Hematopoietic multipotent progenitor cell treated with erythropoietin and hydrocortisone succinate and interleukin-3 and kit ligand, for 15 days (in vitro differentiated cells): ENCODE measurements around the gene SLC38A9.
"Not testable (repeated sequence)": the region's sequence is repeated elsewhere in the genome, so short reads cannot be mapped to it uniquely, and the experiment has no call there.

Experiments used
- DNase-seq: peaks from one replicate; pipeline ENCODE4 v3.0.0-alpha.2; 2015; ENCODE audit warnings: low spot score

The SLC38A9 gene

GRCh38 chr5:55609413-55609812, 102.7 kb downstream of the SLC38A9 start:
- DNase-seq = no peak

GRCh38 chr5:55608595-55609349, 103.4 kb downstream of the SLC38A9 start:
- DNase-seq = no peak

- not testable (repeated sequence) for DNase-seq
These were observed 104.8 kb downstream of the SLC38A9 start for GRCh38 chr5:55607309-55607708.

- DNase-seq = no peak
These were observed 107.5 kb downstream of the SLC38A9 start for GRCh38 chr5:55604611-55605067.

GRCh38 chr5:55603922-55604321, 108.2 kb downstream of the SLC38A9 start:
- DNase-seq = no peak

GRCh38 chr5:55601628-55602027, 110.5 kb downstream of the SLC38A9 start:
- DNase-seq = no peak

GRCh38 chr5:55601204-55601618, 110.9 kb downstream of the SLC38A9 start:
- no peak for DNase-seq

- DNase-seq = no peak
These were observed 111.5 kb downstream of the SLC38A9 start for GRCh38 chr5:55600497-55601203.

GRCh38 chr5:55600086-55600485, 112.0 kb downstream of the SLC38A9 start:
- DNase-seq = no peak

- no peak for DNase-seq
These were observed 112.7 kb downstream of the SLC38A9 start for GRCh38 chr5:55599148-55600050.

GRCh38 chr5:55597014-55597981, 114.8 kb downstream of the SLC38A9 start:
- DNase-seq = no peak

- DNase-seq = no peak
These were observed 117.5 kb downstream of the SLC38A9 start for GRCh38 chr5:55594671-55595070.

- DNase-seq = no peak
These were observed 119.0 kb downstream of the SLC38A9 start for GRCh38 chr5:55593115-55593472.

- no peak for DNase-seq
These were observed 119.6 kb downstream of the SLC38A9 start for GRCh38 chr5:55592388-55593114.

GRCh38 chr5:55591686-55592085, 120.4 kb downstream of the SLC38A9 start:
- no peak for DNase-seq

GRCh38 chr5:55585206-55585610, 126.9 kb downstream of the SLC38A9 start:
- no peak for DNase-seq

- DNase-seq = no peak
These were observed 127.5 kb downstream of the SLC38A9 start for GRCh38 chr5:55584398-55585205.

- no peak for DNase-seq
These were observed 128.5 kb downstream of the SLC38A9 start for GRCh38 chr5:55583578-55583977.

GRCh38 chr5:55582256-55582655, 129.9 kb downstream of the SLC38A9 start:
- no peak for DNase-seq

- DNase-seq = no peak
These were observed 132.1 kb downstream of the SLC38A9 start for GRCh38 chr5:55580042-55580441.
